LHCN-M2 (cell line): ENCODE results near the gene UGCG. TPM values are rescaled to one million over a fixed set of nuclear protein-coding genes. Genes with fewer than 3 reads are reported as not detected.
A peak's percentile ranks its signal among the peaks of the same experiment; 100 is the strongest.
"Not testable (repeated sequence)": the region's sequence is repeated elsewhere in the genome, so short reads cannot be mapped to it uniquely, and the experiment has no call there.

Source experiments
- DNase-seq: peaks from one replicate; pipeline ENCODE4 v3.0.0-alpha.2; 2012; ENCODE audit warnings: low read depth
- total RNA-seq: library from RNA; depleted of rRNA; stranded (reverse); fragments of >200 nt; gene quantifications from 2 replicates; pipeline ENCODE4 v1.2.3, GENCODE V29; 2014

UGCG gene
- total RNA-seq, 1 experiment from 2014 or later, result 172 TPM

DNA sequence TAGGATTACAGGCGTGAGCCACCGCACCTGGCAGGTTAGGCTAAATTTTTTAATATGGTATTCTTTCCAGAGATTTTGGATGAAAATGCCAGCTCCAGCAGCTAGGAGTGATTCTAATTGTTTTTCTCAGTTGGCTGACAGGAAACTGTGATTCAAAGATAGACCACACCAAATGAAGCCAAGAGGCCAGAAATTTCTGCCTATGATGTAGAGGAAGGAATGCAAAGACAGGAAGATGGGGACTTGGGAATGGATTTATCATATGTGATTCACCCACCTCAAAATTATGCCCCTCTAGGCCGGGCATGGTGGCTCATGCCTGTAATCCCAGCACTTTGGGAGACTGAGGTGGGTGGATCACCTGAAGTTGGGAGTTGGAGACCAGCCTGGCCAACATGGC is 53.3 kb downstream of the UGCG start:
- peak; percentile 76 for DNase-seq

DNA sequence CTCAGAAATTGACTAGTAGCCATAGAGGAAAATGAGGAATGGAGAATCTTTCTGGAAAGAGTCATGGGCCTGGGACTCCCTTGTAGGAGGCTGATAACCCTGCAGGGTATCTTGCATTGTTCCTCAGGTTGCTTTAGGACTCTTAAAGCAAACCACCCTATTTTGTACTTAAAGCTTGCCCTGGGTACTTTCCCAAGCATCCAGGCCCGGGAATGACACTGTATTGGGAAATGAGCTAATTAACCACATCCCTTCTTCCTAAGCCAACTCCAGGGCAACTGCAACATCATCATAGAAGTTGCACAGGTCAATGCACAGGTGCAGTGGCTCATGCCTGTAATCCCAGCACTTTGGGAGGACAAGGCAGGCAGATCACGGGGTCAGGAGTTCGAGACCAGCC is 55.9 kb downstream of the UGCG start:
- peak; percentile 97 for DNase-seq

DNA sequence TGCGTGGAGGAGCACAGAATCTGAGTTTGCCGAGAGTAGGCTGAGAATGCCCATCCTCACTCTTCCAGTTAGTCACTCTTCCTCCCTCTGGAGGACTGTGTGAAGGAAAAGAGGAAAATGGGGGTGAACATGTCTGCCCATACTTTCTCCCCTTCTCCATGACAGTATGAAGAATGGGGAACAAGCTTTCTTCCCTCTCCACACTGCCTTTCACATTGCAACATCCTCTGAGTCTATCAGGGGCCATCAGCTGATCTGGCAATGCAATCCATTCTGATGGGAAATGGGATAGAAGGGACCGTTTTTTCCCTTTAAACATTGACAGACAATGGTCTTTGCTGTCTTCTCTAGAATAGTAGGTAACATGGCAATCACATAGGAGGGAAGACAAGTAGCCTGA is 56.8 kb downstream of the UGCG start:
- no peak for DNase-seq

DNA sequence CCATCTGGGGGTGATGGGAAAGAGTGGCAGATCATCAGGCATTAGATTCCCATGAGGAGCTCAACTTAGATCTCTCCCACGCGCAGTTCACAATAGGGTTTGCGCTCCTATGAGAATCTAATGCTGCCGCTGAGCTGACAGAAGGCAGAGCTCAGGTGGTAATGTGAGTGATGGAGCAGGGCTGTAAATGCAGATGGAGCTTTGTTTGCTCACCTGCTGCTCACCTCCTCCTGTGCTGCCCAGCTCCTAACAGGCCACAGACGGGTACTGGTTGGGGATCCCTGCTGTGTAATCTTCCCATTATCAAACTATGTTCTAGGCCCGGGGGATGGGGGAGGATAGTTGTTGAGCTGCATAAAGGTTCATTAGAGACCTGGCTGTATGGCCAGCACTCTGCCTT is 58.4 kb downstream of the UGCG start:
- DNase-seq, result no peak

DNA sequence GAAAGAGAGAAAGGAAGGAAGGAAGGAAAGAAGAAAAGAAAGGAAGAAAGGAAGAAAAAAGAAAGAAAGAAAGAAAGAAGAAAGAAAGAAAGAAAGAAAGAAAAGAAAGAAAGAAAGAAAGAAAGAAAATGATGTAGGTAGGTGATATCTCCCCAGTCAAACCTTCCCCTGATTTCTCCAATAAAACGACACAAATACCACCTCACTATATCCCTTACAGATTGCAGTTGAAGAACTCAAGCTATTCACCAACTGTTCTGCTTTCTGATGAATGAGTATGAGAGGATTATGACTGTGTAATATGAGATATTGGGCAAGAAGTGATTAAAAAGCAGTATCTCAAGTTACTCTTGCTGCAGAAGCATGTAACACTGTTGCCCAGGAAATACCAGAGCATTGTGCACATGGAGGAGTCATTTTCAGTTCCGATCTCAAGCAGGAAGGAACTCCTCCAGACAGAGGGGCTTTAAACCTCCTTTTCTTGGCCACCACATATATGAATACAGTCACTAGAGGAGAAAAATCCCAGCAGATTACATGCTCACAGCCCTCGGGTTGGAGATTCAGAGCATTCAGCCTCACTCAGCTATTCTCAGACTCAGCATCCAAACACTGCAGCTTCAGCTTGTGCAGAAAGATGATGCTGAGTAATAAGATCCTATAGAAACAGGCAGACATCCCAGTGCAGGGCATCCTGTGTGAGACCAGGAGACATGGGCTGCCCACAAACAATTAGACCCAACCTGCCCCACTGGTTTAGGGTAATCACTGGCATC is 61.4 kb downstream of the UGCG start:
- peak; percentile 99 for DNase-seq

DNA sequence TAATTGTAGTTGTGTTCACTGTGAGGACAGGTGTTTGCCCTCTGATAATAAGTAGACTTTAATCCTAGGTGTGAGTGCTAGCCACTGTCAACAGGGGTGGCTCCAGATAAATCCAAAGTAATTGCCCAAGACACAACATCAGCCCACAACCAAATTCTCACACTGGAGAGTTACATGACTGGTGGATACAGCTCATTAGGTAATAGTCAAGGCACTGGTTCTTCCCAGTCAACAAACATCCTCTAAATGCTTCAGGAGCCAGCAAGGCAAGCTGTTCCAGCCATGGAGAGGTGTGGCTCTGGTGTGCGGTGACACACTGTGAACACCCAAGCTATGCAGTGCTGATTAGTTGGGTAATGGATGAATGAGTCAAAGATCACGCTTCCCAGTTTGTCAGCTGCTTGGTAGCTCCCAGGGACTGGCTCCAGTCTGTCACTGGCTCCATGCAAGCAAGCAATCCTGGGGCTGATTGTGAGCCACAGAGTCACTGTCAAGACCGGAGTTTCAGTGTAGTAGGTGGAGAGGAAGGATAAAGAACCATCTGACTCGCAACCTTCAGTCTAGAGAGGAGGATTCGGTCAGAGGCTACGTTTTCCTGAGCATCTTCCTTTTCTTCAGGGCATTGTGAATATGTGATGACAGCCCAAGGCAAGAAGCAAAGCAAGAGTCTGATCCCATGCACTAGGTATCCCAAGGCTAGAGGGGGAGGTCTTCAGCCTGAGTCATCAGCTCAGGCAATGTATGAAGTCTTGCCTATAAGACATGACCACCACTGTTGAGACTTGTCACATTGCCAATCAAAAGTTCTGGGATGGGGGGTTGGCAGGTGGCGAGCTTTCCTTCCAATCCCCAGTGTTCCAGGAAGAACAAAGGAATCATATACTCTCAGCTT is 63.1 kb downstream of the UGCG start:
- DNase-seq, result peak; percentile 99

DNA sequence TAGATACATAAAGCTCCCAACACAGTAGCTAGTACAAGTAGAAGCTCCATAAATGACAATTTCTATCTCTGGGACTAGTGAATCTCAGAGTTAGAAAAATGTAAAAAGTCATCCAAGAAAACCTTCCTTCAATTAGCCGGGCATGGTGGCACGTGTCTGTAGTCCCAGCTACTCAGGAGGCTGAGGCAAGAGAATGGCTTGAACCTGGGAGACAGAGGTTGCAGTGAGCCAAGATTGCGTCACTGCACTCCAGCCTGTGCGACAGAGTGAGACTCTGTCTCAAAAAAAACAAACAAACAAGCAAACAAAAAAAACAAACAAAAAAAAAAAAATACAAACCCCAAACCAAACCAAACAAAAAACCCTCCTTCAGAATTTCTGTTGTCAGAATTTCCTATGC is 63.9 kb downstream of the UGCG start:
- DNase-seq, result not testable (repeated sequence)

DNA sequence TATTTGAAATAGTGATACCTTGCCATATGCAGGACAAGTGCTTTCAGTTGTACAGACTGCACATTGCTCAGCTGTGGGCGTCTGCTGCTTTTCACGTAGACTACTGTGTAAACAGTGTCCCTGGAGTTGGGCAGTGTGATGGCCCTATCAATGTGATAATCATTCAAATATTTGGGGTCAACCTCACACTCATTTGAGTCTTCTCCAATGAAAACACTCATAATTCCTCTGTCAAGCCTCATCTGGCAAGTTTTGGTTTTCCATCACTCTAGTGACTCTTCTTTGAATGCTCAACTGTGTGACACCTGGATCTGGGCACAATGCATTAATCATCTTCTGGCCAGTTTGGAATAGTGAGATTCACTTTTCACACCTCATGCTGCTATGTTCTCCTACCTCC is 64.4 kb downstream of the UGCG start:
- peak; percentile 72 for DNase-seq

DNA sequence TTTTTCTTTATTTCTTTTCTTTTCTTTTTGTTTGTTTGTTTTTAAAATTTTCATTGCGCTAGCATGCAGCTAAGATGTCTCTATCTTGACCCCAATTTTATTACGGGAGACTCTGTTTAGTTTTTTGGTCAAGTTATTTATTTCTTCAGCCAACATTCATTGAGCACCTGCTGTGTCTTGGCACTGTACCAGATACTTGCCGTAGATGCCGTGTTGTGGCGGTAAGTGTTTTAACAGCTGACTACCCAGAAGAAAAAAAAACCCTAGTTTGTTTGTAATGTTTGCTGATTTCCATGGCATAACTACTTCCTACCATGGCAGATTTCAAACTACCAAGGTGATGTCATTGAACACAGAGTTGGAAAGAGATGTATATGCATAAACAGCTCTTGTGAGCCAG is 65.0 kb downstream of the UGCG start:
- DNase-seq, result peak; percentile 96

DNA sequence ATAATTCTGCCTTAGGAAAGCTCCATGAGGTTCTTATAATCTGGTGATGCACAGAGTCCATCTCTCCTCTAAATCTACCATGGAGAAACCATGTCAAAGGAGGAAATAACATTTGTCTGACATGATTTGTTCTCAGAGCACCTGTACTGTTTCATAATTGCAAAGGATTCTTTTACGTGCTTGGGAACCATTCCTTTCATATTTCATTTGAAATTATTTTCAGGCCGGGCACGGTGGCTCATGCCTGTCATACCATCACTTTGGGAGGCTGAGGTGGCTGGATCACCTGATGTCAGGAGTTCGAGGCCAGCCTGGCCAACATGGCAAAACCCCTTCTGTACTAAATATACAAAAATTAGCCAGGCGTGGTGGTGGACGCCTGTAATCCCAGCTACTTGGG is 65.4 kb downstream of the UGCG start:
- DNase-seq, result no peak

DNA sequence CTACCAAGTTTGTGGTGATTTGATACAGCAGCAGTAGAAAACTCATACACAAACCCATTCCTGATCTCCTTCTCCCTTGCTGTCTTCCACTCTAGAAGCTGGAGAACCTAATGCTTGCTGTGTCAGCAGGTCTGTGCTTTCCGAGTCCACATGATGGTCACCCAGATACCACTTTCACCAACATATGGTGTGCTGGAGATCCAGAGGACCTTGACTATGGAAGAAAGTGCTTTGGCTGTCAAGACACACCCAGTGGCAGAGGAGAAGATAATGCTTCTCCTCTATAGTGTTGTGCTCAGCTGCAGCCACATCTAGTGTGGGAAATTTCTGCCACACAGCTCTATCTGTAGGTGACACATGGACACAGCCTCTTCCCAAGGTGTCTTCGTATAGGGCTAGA is 67.4 kb downstream of the UGCG start:
- DNase-seq, result no peak

DNA sequence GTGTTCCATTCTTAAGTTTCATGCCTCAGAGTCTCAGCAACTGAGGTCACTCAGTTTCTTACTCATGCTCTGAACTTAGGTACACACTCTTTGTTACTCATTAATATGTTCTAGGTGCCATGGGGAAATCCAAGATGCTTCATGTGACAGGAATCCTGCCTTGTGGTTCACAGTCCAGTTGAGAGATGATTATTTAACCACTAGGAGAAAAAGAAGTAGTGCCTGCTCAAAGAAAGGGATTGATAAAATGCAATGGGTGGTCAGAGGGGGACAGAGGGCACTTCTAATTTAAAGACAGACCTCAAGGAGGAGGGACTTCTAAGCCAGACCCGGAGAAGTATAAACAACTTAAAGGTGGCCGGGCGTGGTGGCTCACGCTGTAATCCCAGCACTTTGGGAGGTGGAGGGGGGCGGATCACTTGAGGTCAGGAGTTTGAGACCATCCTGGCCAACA is 69.0 kb downstream of the UGCG start:
- peak; percentile 99 for DNase-seq

DNA sequence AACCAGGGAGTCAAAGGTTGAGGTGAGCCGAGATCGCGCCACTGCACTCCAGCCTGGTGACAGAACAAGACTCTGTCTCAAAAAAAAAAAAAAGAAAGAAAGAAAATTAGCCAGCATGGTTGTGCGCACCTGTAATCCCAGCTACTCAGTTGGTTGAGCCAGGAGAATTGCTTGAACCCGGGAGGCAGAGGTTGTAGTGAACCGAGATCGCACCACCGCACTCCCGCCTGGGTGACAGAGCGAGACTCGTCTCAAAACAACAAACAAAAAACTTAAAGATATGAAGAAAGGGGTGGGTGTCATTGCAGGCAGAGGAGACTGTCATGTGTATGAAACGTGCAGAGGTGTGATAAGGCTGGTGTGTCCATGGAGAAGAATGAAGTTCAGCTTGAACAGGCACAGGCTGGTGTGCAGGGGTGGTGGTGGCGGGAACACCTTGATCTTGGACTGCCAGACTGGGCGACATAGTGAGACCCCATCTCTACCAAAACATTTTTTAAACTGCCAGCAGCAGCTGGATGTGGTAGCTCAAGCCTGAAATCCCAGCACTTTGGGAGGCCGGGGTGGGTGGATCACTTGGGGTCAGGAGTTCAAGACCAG is 69.6 kb downstream of the UGCG start:
- no peak for DNase-seq

DNA sequence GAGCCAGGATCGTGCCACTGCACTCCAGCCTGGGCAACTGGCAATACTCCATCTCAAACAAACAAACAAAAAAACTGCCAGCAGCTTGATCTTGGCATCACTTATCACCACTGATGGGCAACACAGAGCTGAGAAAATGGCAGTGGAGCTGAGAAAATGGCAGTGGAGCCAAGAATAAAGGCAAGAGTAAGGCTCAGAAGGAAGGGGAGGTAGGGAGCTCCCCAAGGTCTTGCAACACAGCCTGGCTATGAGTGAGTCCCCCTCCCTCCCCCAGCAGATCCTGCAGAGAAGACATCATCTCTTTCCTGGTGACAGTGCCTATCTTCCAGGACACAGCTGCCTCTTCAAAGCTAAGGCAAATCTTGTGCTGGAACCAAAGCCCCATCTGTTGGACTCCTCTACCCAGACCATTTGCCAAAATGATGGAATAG is 70.3 kb downstream of the UGCG start:
- DNase-seq, result peak; percentile 65

DNA sequence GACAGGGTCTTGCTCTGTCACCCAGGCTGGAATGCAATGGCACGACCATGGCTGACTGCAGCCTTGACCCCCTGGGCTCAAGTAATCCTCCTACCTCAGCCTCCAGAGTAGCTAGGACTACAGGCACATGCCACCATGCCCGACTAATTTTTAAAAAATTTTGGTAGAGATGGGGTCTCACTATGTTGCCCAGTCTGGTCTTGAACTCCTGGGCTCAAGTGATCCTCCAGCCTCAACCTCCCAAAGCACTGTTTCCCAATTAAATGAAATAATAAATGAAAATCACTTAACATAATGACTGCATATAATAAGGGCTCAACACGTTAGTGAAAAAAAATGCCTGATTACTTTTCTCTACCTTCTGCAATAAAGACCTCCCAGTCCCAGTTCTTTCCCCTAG is 71.0 kb downstream of the UGCG start:
- no peak for DNase-seq

DNA sequence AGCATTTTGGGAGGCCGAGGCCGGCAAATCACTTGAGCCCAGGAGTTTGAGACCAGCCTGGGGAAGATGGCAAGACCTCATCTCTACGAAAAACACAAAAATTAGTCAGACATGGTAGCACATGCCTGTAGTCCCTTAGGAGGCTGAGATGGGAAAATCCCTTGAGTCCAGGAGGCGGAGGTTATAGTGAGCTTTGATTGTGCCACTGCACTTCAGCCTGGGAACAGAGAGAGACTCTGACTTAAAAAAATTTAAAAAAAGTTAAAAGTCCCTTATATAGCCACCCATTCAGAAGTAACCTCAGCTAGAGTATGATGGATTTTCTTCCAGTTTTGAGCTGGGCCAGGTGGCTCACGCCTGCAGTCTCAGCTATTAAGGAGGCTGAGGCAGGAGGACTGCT is 72.4 kb downstream of the UGCG start:
- no peak for DNase-seq

DNA sequence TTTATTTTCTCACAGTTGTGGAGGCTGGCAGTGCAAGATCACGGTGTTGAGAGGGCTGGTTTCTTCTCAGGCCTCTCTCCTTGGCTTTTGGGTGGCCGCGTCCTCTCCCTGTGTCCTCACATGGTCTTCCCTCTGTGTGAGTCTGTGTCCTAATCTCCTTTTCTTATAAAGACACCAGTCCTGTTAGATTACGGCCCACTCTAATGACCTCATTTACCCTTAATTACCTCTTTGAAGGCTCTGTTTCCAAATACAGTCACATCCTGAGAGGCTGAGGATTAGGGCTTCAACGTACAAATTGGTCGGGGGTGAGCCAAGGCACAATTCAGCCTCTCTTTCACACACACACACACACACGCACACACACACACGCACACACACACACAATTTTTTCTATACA is 73.0 kb downstream of the UGCG start:
- DNase-seq, result no peak

DNA sequence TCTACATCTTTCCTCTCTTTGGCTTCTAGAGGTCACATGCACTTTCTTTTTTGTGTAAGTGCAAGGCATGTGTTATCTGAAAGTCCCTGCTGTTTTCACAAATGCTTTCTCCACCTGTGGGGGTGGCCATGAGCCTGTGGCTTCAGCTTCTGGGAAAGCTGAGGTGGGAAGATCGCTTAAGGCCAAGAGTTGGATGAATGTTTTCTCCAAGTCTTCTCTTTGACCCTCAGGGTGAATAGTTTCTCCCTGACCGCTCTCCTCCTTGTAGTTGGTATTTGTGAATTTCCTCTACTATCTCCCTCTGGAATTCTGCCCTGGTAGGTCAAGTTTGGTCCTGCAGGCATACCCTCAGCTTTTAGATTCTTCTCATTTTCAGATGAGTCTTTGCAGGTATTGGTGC is 74.2 kb downstream of the UGCG start:
- DNase-seq, result no peak

DNA sequence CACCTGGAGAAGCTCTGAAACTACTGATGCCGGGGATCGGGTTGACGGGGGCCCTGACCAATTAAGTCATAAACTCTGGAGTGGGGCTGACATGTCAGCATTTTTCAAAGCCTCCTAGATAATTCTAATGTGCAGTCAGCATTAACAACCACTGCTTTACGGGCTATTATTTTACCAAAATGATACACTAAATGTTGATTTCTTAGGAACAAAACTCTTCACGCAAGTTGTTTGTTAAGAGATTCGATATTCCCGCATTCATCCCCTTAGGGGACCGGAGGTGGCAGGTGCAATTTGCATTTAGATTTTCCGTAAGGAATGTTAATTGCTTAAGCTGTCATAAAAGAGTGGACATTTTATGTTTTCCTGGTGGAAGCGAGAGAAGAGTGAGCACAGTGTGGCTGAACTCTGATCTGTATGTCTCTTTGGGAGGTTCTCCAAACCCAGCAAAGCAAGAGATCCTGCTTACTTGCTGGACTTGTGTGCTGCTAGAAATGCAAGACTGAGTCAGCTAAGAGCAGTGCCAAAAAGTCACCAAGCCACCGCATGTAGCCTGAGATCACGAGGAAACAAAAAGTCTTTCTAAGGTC is 77.6 kb downstream of the UGCG start:
- peak; percentile 79 for DNase-seq

DNA sequence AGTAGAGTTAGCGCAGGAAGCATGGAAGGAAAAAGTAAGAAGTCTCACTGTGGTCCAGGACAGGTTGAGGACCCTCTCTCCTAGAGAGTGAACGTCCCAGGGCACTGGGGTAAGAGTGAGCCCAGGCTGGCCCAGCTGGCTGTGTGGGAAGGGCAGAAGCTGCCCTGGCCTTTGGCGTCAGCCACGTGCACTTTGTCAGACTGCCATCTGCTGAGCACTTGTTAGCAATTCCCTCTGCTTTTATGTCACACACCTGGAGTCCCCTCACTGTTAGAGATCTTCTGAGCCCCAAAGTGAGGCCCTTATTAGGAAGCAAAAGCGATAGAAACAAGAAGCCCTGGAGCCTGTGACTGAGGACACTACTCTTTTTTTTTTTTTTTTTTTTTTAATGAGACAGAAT is 79.1 kb downstream of the UGCG start:
- peak; percentile 25 for DNase-seq

DNA sequence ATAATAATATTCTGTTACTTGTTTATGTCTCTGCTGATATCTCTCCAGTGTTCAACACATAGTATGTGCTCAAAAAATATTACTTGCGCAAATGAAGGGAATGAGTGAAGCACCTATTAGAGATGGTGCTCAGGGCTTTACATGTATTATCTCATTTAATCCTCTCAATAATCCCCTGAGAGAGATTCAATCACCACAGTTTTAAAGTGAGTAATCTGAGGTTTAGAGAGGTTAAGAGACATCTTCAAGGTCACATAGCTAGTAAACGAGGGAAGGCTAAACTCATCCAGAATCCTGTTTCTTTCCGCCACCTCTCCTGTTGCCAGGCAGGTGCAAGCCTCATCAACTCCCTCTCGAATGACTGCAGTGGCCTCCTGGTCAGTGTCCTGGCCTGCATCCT is 82.0 kb downstream of the UGCG start:
- DNase-seq, result peak; percentile 55

DNA sequence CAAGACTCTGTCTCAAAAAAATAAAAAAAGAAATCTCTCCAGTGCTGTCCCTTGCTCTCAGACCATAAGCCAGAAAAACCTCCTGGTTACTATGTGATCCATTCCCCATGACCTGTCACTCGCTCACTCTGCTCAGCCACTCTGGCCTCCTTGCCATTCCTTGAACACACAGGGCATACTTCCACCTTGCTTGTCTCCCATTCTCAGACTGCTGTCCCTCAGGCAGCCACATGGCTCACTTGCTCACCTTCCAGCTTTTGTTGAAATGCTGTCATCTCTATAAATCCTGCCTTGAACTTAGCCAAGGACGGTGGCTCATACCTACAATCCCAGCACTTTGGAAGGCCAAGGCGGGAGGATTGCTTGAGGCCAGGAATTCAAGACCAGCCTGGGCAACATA is 82.9 kb downstream of the UGCG start:
- no peak for DNase-seq
